Neutrophil (primary cell): Measurements from ENCODE around the gene KCNT1.

Experiments
- H3K27ac ChIP-seq: fragments of 200-600 bp; sonication (generic); 2 replicates; pipeline ENCODE4 v1.5.1; 2016; ENCODE audit warnings: mild to moderate bottlenecking, moderate library complexity
- H3K27me3 ChIP-seq: fragments of 200-600 bp; sonication (generic); 2 replicates; pipeline ENCODE4 v1.6.0; 2016; ENCODE audit warnings: mild to moderate bottlenecking
- H3K36me3 ChIP-seq: fragments of 200-600 bp; sonication (generic); 2 replicates; pipeline ENCODE4 v1.5.1; 2017
- H3K4me1 ChIP-seq, 2 experiments: fragments of 200-600 bp in 1 of 2; sonication (generic) in 1 of 2; 1 replicate in 1 of 2; 2 replicates in 1 of 2; pipeline versions ENCODE4 v1.5.1 to v1.6.1; 2013 to 2016; ENCODE audit warnings: low read depth in 1 of 2, low read length in 1 of 2, mild to moderate bottlenecking in 1 of 2, moderate library complexity in 1 of 2; ENCODE audit not compliant: control insufficient read depth in 1 of 2, insufficient read depth in 1 of 2
- H3K4me3 ChIP-seq, 2 experiments: fragments of 200-600 bp in 1 of 2; sonication (generic) in 1 of 2; 1 replicate in 1 of 2; 2 replicates in 1 of 2; pipeline ENCODE4 v1.5.1; 2013 to 2016; ENCODE audit warnings: low read depth in 1 of 2, low read length in 1 of 2, mild to moderate bottlenecking in 1 of 2, moderate library complexity in 1 of 2
- H3K9me3 ChIP-seq: fragments of 200-600 bp; sonication (generic); 2 replicates; pipeline ENCODE4 v1.5.1; 2016
- CTCF ChIP-seq: fragments of 200-600 bp; sonication (generic); IDR thresholded peaks from 2 replicates; pipeline ENCODE4 v1.5.1; 2016; ENCODE audit warnings: antibody characterized with exemption

The KCNT1 gene

GRCh38 chr9:135826188-135826545 is 124.2 kb downstream of the KCNT1 start:
- TF ChIP-seq CTCF = no peak
- H3K36me3 ChIP-seq = peaks cover 36% of the 10 kb centered on the region
- no peaks in the 10 kb centered on the region for H3K9me3 ChIP-seq
- H3K27me3 ChIP-seq = no peaks in the 10 kb centered on the region
- H3K4me3 ChIP-seq = no peak overlapping the region
- H3K27ac ChIP-seq = no peak overlapping the region
- no peaks in the 10 kb centered on the region for H3K4me1 ChIP-seq

- H3K36me3 ChIP-seq = peaks cover 25% of the 10 kb centered on the region
- H3K4me3 ChIP-seq = no peak overlapping the region
Observed at GRCh38 chr9:135827301-135827700, 125.3 kb downstream of the KCNT1 start.

GRCh38 chr9:135827866-135828580 is 126.0 kb downstream of the KCNT1 start:
- H3K4me1 ChIP-seq = no peaks in the 10 kb centered on the region
- H3K36me3 ChIP-seq = peaks cover 17% of the 10 kb centered on the region
- no peak overlapping the region for H3K4me3 ChIP-seq

More at GRCh38 chr9:135827301-135827700, 125.3 kb downstream of the KCNT1 start:
- TF ChIP-seq CTCF = no peak
- no peak overlapping the region for H3K27ac ChIP-seq
- no peaks in the 10 kb centered on the region for H3K4me1 ChIP-seq
- H3K9me3 ChIP-seq = no peaks in the 10 kb centered on the region
- no peaks in the 10 kb centered on the region for H3K27me3 ChIP-seq

GRCh38 chr9:135828656-135829055 is 126.7 kb downstream of the KCNT1 start:
- no peak for TF ChIP-seq CTCF
- peaks cover 11% of the 10 kb centered on the region for H3K36me3 ChIP-seq
- no peaks in the 10 kb centered on the region for H3K27me3 ChIP-seq
- no peaks in the 10 kb centered on the region for H3K4me1 ChIP-seq
- H3K9me3 ChIP-seq = no peaks in the 10 kb centered on the region
- no peak overlapping the region for H3K4me3 ChIP-seq
- no peak overlapping the region for H3K27ac ChIP-seq

More at GRCh38 chr9:135827866-135828580, 126.0 kb downstream of the KCNT1 start:
- no peaks in the 10 kb centered on the region for H3K27me3 ChIP-seq
- no peaks in the 10 kb centered on the region for H3K9me3 ChIP-seq
- H3K27ac ChIP-seq = no peak overlapping the region
- no peak for TF ChIP-seq CTCF

GRCh38 chr9:135830496-135830895 is 128.5 kb downstream of the KCNT1 start:
- Histone ChIP-seq H3K4me1 (no peaks in the 10 kb centered on the region), H3K36me3 (peaks cover 7% of the 10 kb centered on the region), H3K27me3 (no peaks in the 10 kb centered on the region), H3K9me3 (no peaks in the 10 kb centered on the region), H3K4me3 (no peak overlapping the region), H3K27ac (no peak overlapping the region)
- TF ChIP-seq CTCF = no peak
